HG03025 (cell line): ENCODE data around the gene NFKBIE.

Experiments
- ATAC-seq: cut with Tn5 transposase; IDR thresholded peaks from one replicate; pipeline ENCODE4 v1.9.1; 2021; ENCODE audit warnings: mild to moderate bottlenecking, moderate library complexity; ENCODE audit not compliant: unreplicated experiment, low FRiP score

NFKBIE gene

GRCh38 chr6:44297063-44298038 lies 32.0 kb upstream of the NFKBIE start:
- no peak for ATAC-seq

GRCh38 chr6:44294832-44295791 lies 29.8 kb upstream of the NFKBIE start:
- no peak for ATAC-seq

GRCh38 chr6:44292661-44293365 lies 27.5 kb upstream of the NFKBIE start:
- no peak for ATAC-seq

- ATAC-seq, result no peak
These were observed 26.5 kb upstream of the NFKBIE start for GRCh38 chr6:44291841-44292240.

GRCh38 chr6:44289726-44290260 lies 24.4 kb upstream of the NFKBIE start:
- no peak for ATAC-seq

GRCh38 chr6:44286747-44287146 lies 21.4 kb upstream of the NFKBIE start:
- no peak for ATAC-seq

GRCh38 chr6:44286285-44286565 lies 20.9 kb upstream of the NFKBIE start:
- ATAC-seq, result no peak

GRCh38 chr6:44285552-44286284 lies 20.4 kb upstream of the NFKBIE start:
- no peak for ATAC-seq

GRCh38 chr6:44284867-44285266 lies 19.5 kb upstream of the NFKBIE start:
- ATAC-seq, result no peak

GRCh38 chr6:44284121-44284520 lies 18.8 kb upstream of the NFKBIE start:
- no peak for ATAC-seq

- ATAC-seq, result no peak
These were observed 13.7 kb upstream of the NFKBIE start for GRCh38 chr6:44278774-44279697.

GRCh38 chr6:44278315-44278714 lies 13.0 kb upstream of the NFKBIE start:
- no peak for ATAC-seq

- ATAC-seq, result no peak
These were observed 12.4 kb upstream of the NFKBIE start for GRCh38 chr6:44277763-44278162.

GRCh38 chr6:44276667-44277640 lies 11.6 kb upstream of the NFKBIE start:
- ATAC-seq, result no peak

GRCh38 chr6:44275749-44276648 lies 10.6 kb upstream of the NFKBIE start:
- no peak for ATAC-seq

- ATAC-seq, result no peak
These were observed 10.0 kb upstream of the NFKBIE start for GRCh38 chr6:44275271-44275748.
